HG02943 (cell line): Measurements from ENCODE around the gene KRTAP10-1.
"Not testable (repeated sequence)": the region's sequence is repeated elsewhere in the genome, so short reads cannot be mapped to it uniquely, and the experiment has no call there.

Experiments
- ATAC-seq: cut with Tn5 transposase; IDR thresholded peaks from one replicate; pipeline ENCODE4 v1.9.1; 2021; ENCODE audit warnings: mild to moderate bottlenecking, low read depth, moderate library complexity; ENCODE audit not compliant: unreplicated experiment

Gene KRTAP10-1

GRCh38 chr21:44507673-44508425, 32.1 kb downstream of the KRTAP10-1 start:
- ATAC-seq, result no peak

- ATAC-seq, result no peak
These were observed 33.4 kb downstream of the KRTAP10-1 start for GRCh38 chr21:44506279-44507255.

GRCh38 chr21:44505673-44506278, 34.2 kb downstream of the KRTAP10-1 start:
- ATAC-seq, result no peak

- no peak for ATAC-seq
These were observed 36.0 kb downstream of the KRTAP10-1 start for GRCh38 chr21:44503901-44504399.

- ATAC-seq, result not testable (repeated sequence)
These were observed 36.7 kb downstream of the KRTAP10-1 start for GRCh38 chr21:44503006-44503889.

GRCh38 chr21:44502171-44502958, 37.6 kb downstream of the KRTAP10-1 start:
- no peak for ATAC-seq

GRCh38 chr21:44500111-44500510, 39.9 kb downstream of the KRTAP10-1 start:
- ATAC-seq, result no peak

GRCh38 chr21:44499631-44500030, 40.4 kb downstream of the KRTAP10-1 start:
- no peak for ATAC-seq

GRCh38 chr21:44499211-44499560, 40.8 kb downstream of the KRTAP10-1 start:
- no peak for ATAC-seq

- no peak for ATAC-seq
These were observed 41.5 kb downstream of the KRTAP10-1 start for GRCh38 chr21:44498280-44499210.

GRCh38 chr21:44497703-44498126, 42.3 kb downstream of the KRTAP10-1 start:
- no peak for ATAC-seq

GRCh38 chr21:44496564-44497550, 43.1 kb downstream of the KRTAP10-1 start:
- ATAC-seq, result no peak

GRCh38 chr21:44495611-44496563, 44.1 kb downstream of the KRTAP10-1 start:
- no peak for ATAC-seq

GRCh38 chr21:44494956-44495355, 45.0 kb downstream of the KRTAP10-1 start:
- ATAC-seq, result no peak

GRCh38 chr21:44494418-44494817, 45.6 kb downstream of the KRTAP10-1 start:
- ATAC-seq, result no peak
